Measurements from ENCODE around the gene FAM174B.

- TF ChIP-seq, protein P1, sequence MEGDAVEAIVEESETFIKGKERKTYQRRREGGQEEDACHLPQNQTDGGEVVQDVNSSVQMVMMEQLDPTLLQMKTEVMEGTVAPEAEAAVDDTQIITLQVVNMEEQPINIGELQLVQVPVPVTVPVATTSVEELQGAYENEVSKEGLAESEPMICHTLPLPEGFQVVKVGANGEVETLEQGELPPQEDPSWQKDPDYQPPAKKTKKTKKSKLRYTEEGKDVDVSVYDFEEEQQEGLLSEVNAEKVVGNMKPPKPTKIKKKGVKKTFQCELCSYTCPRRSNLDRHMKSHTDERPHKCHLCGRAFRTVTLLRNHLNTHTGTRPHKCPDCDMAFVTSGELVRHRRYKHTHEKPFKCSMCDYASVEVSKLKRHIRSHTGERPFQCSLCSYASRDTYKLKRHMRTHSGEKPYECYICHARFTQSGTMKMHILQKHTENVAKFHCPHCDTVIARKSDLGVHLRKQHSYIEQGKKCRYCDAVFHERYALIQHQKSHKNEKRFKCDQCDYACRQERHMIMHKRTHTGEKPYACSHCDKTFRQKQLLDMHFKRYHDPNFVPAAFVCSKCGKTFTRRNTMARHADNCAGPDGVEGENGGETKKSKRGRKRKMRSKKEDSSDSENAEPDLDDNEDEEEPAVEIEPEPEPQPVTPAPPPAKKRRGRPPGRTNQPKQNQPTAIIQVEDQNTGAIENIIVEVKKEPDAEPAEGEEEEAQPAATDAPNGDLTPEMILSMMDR (IDR thresholded peaks at IDR 0.05), result no peak
- TF ChIP-seq POLR2A (IDR thresholded peaks at IDR 0.05) (no peak), EP300 (IDR thresholded peaks at IDR 0.05) (no peak)
These were observed 1.9 kb upstream of the FAM174B start for GRCh38 chr15:92657486-92657885.

Data from ovary (tissue), 3 donors.